Activated CD4-positive, alpha-beta T cell treated with anti-CD3 and anti-CD28 coated beads for 48 hours (primary cell): ENCODE data around the gene SHTN1.

Experiments
- DNase-seq: peaks from one replicate; pipeline ENCODE4 v3.0.0-alpha.2; 2020

Gene SHTN1

GRCh38 chr10:116866066-116866465, 138.9 kb downstream of the SHTN1 start:
- DNase-seq = no peak

DNA sequence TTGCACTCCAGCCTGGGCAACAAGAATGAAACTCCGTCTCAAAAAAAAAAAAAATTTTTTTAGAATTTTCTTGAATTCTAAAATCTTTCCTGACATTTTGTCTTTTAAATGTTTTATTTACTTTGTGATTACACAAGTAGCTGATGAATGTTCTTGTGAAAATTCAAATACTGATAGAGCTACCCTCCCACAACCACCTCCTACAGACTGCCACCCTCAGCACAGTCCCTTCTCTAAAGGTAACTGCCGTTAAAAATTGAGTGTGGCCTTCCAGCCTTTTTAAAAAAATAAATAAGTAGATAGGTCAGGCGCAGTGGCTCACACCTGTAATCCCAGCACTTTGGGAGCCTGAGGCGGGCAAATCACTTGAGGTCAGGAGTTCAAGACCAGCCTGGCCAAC, 140.6 kb downstream of the SHTN1 start:
- no peak for DNase-seq

DNA sequence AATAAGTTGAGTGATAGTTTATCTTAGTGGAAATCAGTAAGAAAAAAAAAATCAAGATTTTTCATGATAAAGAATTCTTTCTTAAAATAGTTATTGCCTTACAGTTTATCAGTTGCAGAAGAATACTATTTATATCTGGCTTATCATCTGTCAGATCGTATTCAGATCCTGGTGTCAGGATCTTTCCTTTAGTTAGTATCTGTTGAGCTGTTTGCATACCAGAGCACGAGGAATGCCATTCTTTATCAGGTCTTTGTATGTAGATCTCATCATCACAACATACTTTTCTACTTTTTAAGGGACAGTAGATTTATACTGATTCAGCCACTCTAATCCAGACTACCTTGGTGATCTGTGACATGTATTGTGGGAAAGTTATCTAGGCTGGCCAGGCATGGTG, 143.2 kb downstream of the SHTN1 start:
- no peak for DNase-seq

DNA sequence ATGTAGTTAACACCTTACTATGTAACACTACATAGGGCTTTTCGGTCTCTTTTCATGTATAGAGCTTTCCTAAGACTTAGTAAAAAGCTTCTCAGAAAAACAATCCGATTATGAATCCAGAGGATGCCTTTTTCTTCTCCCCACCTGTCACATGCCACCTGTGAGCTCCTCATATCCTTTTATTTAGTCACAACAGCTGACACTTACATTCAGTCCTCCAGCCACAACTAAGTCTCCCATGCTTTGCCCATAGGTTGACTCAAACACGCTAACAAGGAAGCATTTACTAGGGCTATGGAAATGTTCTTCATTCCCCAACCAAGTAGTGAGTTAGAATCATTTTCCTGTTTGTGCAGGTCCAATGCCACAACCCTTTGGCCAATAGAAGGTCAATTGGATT, 147.8 kb downstream of the SHTN1 start:
- DNase-seq = no peak

- no peak for DNase-seq
Measured at GRCh38 chr10:116853701-116854100, 151.3 kb downstream of the SHTN1 start.

GRCh38 chr10:116853287-116853686, 151.7 kb downstream of the SHTN1 start:
- DNase-seq = no peak

GRCh38 chr10:116852246-116852645, 152.7 kb downstream of the SHTN1 start:
- DNase-seq = no peak

DNA sequence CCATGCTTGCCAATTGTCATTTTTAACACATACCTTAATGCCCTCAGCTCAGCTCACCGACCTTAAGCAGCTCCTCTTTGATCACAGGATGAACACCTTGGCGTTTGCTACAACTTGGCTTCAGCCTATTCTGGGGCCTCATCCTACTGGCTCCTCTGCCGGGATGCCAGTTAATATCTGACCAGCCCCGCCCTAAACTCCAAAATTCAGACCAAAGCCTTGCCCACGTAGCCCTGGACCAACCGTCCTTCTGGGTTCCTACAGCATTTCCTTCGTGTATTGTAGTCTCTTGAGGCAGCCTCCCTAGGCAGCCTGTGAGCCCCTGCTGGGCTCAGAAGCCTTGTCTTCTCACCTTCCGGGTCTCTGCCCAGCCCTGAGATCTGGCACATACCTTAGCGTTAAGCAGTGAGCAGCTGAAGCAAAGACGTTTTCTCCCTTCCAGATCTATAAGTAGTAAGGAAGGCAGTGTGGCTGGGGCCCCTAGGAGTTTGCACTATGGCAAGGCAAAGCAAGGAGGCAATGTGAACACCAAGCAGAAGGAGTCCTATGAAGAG, 154.9 kb downstream of the SHTN1 start:
- DNase-seq = no peak

DNA sequence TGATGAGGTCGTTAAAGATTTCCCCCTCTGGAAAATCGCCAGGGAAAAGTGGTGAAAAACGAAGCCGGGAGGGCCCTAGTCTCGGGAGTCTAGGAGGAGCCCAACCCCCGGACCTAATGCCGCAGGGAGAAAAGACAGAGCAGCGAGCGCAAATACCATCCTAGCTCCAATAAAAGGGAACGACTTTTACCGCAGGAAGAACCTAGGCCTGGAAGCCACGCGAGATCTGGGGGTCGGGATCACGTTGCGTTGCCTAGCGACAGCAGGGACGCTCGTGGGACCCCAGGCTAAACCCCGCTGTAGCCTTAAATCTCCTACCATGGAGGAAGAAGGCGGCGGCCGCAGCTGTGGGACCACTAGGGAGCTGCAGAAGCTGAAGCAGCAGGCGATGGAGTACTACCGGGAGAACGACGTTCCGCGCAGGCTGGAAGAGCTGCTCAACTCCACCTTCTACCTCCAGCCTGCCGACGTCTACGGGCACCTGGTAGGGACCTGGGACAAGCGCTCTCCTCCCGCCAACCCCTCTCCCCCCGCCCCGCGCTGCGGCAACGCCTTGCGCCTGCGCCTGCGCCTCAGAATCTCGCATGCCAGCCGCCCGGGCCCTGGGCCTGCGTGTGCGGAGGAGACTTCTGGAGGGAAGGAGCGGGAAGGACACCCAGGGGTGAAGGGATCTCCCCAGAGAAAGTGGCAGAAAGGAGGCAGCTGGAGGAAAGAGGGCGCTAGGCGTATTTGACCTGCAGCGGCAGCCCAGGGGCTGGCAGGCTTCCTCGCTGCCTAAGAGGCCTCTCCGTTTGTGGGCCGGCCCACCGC, 155.5 kb downstream of the SHTN1 start, which contains the start of gene ENO4:
Gene ENO4, plus strand, starts transcription at position 252 of the 810 bp plus-strand sequence. Its CDS starts 68 bp downstream, at position 320.
- peak; percentile 60 for DNase-seq

DNA sequence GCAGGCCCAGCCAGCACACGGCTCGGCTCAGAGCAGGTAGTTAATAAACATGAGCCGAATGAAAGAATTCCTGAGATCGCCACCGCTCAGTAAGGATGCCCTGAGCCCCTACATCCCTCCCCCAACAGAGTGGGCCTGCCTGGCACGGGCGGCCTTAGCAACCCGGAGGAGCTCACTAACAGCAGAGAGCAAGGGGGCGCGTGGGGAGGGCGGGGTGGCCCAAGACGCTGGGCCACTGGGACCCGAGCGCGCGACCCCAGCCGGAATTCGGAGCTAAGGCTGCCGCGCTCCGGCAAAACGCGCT, 156.1 kb downstream of the SHTN1 start:
- no peak for DNase-seq

- DNase-seq = peak; percentile 38
Measured at GRCh38 chr10:116848032-116848943, 156.7 kb downstream of the SHTN1 start.

DNA sequence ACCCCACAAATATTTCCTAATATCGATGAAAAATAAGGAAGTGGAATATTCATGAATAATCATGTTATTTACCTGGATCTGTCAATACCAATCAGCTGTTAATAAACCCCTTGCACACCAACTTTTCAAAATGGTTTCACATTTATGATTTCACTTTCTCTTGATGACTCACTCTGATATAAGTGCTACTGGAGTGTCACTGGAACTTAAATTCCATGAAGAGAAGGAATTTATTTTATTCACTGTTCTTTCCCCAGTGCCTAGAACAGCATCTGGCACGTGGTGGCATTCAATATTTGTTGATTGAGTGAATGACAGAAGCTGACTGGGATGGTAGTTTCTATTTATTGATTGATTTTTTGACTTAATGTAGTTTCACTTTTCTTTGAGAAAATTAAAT, 159.2 kb downstream of the SHTN1 start:
- DNase-seq = no peak

DNA sequence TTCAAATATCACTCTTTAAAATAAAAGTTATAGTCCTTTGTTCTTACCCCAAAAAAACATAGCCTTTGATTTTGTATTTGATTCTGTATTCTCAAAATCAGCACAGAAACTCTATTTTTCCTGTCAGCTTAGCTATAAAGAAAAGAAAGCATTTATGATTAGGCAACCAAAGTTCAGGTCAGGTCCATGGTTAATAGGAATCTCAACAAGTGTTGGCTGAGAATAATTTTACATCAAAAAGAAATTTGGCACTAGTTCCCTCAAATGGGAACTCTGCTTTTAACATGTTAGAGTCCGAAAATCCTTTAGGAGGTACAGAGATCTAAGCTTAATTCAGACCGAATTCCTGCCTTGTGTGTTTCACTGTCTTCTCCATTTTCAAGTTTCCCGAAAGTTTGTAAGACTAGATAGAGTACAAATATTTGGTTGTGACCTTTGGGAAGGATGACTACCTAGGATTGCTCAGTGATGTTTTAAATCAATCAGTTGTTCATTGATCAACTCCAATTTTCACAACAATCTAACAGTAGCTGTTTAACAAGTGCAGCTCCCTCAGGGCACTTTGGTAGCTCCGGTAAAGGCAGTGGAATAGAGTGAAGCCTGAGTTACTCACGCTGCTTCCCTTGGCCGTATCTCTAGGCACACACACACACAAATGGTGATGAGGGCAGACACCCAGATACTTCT, 164.5 kb downstream of the SHTN1 start:
- DNase-seq = no peak

DNA sequence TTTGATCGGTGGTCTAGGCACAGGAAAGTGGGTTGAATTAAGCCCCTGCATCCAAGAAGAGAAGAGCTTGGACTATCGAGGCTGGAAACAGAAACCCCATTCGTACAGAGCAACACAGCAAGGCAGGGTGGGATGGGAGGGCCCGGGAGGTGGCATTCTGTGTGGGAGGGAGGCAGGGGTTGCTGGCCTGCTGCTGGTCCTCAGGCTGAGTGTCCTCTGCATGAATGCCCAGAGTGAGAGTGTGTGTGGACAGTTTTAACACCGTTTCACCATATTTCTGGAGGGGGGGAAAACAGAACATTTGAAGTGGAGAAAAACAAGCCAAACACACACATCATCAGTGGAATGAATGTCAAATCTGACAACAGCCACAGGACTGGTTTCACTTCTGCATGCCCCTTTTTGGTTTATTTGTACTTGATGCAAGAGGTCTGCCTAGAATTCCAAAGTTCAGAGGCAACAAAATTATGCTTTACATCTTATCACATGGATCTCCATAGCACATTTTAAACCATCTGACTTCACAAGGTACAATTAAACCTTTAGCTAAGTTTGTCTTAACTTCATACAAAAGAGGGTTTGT, 166.8 kb downstream of the SHTN1 start:
- DNase-seq = no peak

GRCh38 chr10:116836902-116837523, 168.0 kb downstream of the SHTN1 start:
- no peak for DNase-seq

GRCh38 chr10:116836083-116836482, 168.9 kb downstream of the SHTN1 start:
- DNase-seq = no peak

DNA sequence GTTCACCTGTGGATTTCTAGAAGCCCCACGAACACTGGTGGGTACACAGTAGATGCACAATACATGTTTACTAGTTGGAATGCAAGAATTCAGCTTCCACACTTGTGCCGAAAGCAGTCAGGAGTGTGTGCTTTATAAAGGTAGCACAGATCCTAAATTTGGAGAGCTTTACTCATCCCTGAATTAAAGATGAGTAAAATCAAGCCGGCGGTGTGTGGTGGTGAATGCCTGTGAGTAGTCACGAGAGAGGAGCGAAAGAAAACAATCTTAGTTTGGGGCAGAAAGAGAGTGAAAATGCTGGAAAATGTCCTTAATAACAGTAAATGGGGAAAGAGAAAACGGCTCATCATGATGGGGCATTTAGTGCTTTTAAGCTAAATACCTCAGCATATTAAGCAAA, 169.3 kb downstream of the SHTN1 start:
- no peak for DNase-seq

GRCh38 chr10:116833986-116834985, 170.7 kb downstream of the SHTN1 start:
- DNase-seq = no peak

GRCh38 chr10:116831790-116832189, 173.2 kb downstream of the SHTN1 start:
- no peak for DNase-seq
